HepG2 (cell line): ENCODE measurements around the gene SLC2A5. TPM values are rescaled to one million over a fixed set of nuclear protein-coding genes. Genes with fewer than 3 reads are reported as not detected.

Source experiments
- BRD4 ChIP-seq: sonication (generic); formaldehyde crosslinking; IDR thresholded peaks from 2 replicates; pipeline ENCODE4 v1.4.0; 2020; ENCODE audit warnings: missing genetic modification reagents
- CBX2 ChIP-seq, 2 experiments: fragments of 200-600 bp in 1 of 2; sonication (generic); formaldehyde crosslinking in 1 of 2; IDR thresholded peaks; 2 replicates each; pipeline versions ENCODE4 v1.7.0 to v1.8.1; 2018 to 2022; ENCODE audit warnings: low read depth in 2 of 2, low read length in 1 of 2, mild to moderate bottlenecking in 1 of 2, missing genetic modification reagents in 1 of 2
- IRX3 ChIP-seq: sonication (generic); formaldehyde crosslinking; IDR thresholded peaks from 2 replicates; pipeline ENCODE4 v1.8.1; 2023; ENCODE audit warnings: mild to moderate bottlenecking, low read depth, missing genetic modification reagents, borderline replicate concordance
- KDM6A ChIP-seq: IDR thresholded peaks from 2 replicates; pipeline ENCODE4 v1.6.1; 2016; ENCODE audit warnings: low read depth
- MIXL1 ChIP-seq: IDR thresholded peaks from 2 replicates; pipeline ENCODE4 v1.6.1; 2016
- NONO ChIP-seq, 2 experiments: fragments of 450-650 bp in 1 of 2; sonication (generic) in 1 of 2; formaldehyde crosslinking in 1 of 2; IDR thresholded peaks in 1 of 2; conservative IDR thresholded peaks in 1 of 2; 2 replicates each; pipeline versions ENCODE4 v1.6.1 to v1.8.0; 2017 to 2022; ENCODE audit warnings: mild to moderate bottlenecking in 1 of 2, missing genetic modification reagents in 1 of 2, moderate library complexity in 1 of 2
- ZIK1 ChIP-seq: sonication (generic); formaldehyde crosslinking; IDR thresholded peaks from 2 replicates; pipeline ENCODE4 v1.5.0; 2020; ENCODE audit warnings: mild to moderate bottlenecking, low read depth, missing genetic modification reagents, borderline replicate concordance
- ZNF160 ChIP-seq: sonication (generic); formaldehyde crosslinking; IDR thresholded peaks from 2 replicates; pipeline ENCODE4 v1.8.0; 2022; ENCODE audit warnings: mild to moderate bottlenecking, inconsistent platforms, missing genetic modification reagents
- ZNF232 ChIP-seq: sonication (generic); formaldehyde crosslinking; IDR thresholded peaks from 2 replicates; pipeline ENCODE4 v1.4.0; 2020; ENCODE audit warnings: missing genetic modification reagents, borderline replicate concordance
- ZNF34 ChIP-seq: sonication (generic); formaldehyde crosslinking; IDR thresholded peaks from 2 replicates; pipeline ENCODE4 v1.4.0; 2020; ENCODE audit warnings: mild to moderate bottlenecking, missing genetic modification reagents, borderline replicate concordance
- ZNF616 ChIP-seq: sonication (generic); formaldehyde crosslinking; IDR thresholded peaks from 2 replicates; pipeline ENCODE4 v1.5.0; 2020; ENCODE audit warnings: low read depth, mild to moderate bottlenecking, missing genetic modification reagents
- ZNF720 ChIP-seq: sonication (generic); formaldehyde crosslinking; IDR thresholded peaks from 2 replicates; pipeline ENCODE4 v1.4.0; 2020; ENCODE audit warnings: missing genetic modification reagents
- polyA plus RNA-seq, 8 experiments: library from polyadenylated mRNA; depleted of rRNA in 3 of 8; stranded (reverse) in 7 of 8; unstranded in 1 of 8; fragments of >200 nt; fragmentation: Illumina TruSeq in 4 of 8; extraction: Trizol in 4 of 8; gene quantifications; 2 replicates each; pipeline versions ENCODE4 v1.2.1 to v1.2.3, GENCODE V29; 2011 to 2016; ENCODE audit warnings: low read depth in 4 of 8, missing spikeins in 1 of 8, mixed read lengths in 1 of 8; ENCODE audit not compliant: insufficient read depth in 1 of 8
- total RNA-seq, 5 experiments: library from RNA; depleted of rRNA; stranded (reverse); fragments of >200 nt; fragmentation: Illumina TruSeq; extraction: Trizol; gene quantifications; 2 replicates each; pipeline ENCODE4 v1.2.3, GENCODE V29; 2016; ENCODE audit warnings: low read depth in 1 of 5
- TF ChIP-seq, protein P1 (sequence below): sonication (generic); formaldehyde crosslinking; IDR thresholded peaks from 2 replicates; pipeline ENCODE4 v1.9.0; 2021; ENCODE audit warnings: missing genetic modification reagents, borderline replicate concordance
- TF ChIP-seq, protein P2 (sequence below): sonication (generic); formaldehyde crosslinking; IDR thresholded peaks from 2 replicates; pipeline ENCODE4 v1.5.0; 2020; ENCODE audit warnings: missing genetic modification reagents
- TF ChIP-seq, protein P3 (sequence below): sonication (generic); formaldehyde crosslinking; IDR thresholded peaks from 2 replicates; pipeline ENCODE4 v1.9.0; 2021; ENCODE audit warnings: missing genetic modification reagents, mild to moderate bottlenecking, borderline replicate concordance
- TF ChIP-seq, protein P4 (sequence below): sonication (generic); formaldehyde crosslinking; IDR thresholded peaks from 2 replicates; pipeline ENCODE4 v1.4.0; 2020; ENCODE audit warnings: missing genetic modification reagents

The SLC2A5 gene
- total and polyA plus RNA-seq, 2 of the 13 experiments (the other 11 are each of a cell fraction or from before 2014, with no cell fraction given) = 0.04 to 0.54 TPM

DNA sequence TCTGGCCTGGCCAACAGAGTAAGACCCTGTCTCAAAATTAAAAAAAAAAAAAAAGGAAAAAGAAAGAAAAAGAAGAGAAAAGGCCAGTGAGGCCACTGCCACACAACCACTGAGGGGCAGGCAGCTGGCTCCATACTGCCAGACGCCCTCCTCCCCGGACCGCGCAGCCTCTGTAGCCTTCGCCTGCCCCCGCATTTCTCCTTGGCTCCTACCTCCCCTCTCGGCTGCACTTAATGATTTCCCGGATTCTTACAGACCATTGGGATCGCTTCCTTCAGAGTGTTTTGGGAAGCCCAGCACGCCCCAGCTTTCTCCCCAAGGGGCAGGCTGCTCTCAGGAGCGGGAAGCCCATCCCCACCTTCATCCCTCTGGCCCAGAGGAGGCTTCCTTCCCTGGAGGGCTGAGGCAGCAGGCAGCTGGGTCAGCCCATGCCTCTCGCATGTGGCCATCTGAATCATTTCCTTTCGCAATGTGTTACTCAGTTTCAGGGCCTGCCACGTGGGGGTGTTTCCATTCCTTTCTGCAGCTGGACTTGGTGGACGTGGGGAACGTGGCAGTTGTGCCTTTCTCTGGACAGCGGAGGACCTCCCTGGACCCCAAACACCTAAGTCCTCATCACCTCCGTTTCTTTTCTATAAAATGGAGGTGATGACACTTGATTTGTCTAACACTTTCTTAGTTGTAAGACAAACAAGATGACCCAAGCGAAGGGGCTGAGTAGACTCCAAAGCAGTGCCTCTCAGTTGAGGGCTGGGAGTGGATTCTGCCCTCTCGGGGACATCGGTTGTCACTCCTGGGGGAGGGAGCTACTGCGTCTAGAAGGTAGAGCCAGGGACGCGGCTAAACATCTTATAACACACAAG, 2.3 kb downstream of the SLC2A5 start (continued):
- TF ChIP-seq, protein P1, sequence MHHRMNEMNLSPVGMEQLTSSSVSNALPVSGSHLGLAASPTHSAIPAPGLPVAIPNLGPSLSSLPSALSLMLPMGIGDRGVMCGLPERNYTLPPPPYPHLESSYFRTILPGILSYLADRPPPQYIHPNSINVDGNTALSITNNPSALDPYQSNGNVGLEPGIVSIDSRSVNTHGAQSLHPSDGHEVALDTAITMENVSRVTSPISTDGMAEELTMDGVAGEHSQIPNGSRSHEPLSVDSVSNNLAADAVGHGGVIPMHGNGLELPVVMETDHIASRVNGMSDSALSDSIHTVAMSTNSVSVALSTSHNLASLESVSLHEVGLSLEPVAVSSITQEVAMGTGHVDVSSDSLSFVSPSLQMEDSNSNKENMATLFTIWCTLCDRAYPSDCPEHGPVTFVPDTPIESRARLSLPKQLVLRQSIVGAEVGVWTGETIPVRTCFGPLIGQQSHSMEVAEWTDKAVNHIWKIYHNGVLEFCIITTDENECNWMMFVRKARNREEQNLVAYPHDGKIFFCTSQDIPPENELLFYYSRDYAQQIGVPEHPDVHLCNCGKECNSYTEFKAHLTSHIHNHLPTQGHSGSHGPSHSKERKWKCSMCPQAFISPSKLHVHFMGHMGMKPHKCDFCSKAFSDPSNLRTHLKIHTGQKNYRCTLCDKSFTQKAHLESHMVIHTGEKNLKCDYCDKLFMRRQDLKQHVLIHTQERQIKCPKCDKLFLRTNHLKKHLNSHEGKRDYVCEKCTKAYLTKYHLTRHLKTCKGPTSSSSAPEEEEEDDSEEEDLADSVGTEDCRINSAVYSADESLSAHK (CRISPR knock-in tag) = no peak
- TF ChIP-seq, protein P2, sequence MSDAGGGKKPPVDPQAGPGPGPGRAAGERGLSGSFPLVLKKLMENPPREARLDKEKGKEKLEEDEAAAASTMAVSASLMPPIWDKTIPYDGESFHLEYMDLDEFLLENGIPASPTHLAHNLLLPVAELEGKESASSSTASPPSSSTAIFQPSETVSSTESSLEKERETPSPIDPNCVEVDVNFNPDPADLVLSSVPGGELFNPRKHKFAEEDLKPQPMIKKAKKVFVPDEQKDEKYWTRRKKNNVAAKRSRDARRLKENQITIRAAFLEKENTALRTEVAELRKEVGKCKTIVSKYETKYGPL (CRISPR knock-in tag) = no peak
- TF ChIP-seq, protein P3, sequence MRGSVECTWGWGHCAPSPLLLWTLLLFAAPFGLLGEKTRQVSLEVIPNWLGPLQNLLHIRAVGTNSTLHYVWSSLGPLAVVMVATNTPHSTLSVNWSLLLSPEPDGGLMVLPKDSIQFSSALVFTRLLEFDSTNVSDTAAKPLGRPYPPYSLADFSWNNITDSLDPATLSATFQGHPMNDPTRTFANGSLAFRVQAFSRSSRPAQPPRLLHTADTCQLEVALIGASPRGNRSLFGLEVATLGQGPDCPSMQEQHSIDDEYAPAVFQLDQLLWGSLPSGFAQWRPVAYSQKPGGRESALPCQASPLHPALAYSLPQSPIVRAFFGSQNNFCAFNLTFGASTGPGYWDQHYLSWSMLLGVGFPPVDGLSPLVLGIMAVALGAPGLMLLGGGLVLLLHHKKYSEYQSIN (CRISPR knock-in tag) = no peak
- TF ChIP-seq CBX2 (IDR thresholded peaks at IDR 0.05; ENCODE audit: low read depth, low read length) (no peak), CBX2 (CRISPR knock-in tag; IDR thresholded peaks at IDR 0.05; ENCODE audit: low read depth) (no peak), ZNF34 (CRISPR knock-in tag) (no peak), BRD4 (CRISPR knock-in tag) (no peak), ZNF232 (CRISPR knock-in tag) (0 out of 2 replicates have a peak, but pooled peaks have one; percentile 75), ZIK1 (CRISPR knock-in tag) (0 out of 2 replicates have a peak, but pooled peaks have one; percentile 42), MIXL1 (0 out of 2 replicates have a peak, but pooled peaks have one; percentile 51), ZNF160 (CRISPR knock-in tag) (no peak), NONO (IDR thresholded peaks at IDR 0.05) (no peak), NONO (CRISPR knock-in tag; conservative IDR thresholded peaks at IDR 0.05) (no peak), ZNF616 (CRISPR knock-in tag) (no peak), KDM6A (no peak), ZNF720 (no peak), IRX3 (CRISPR knock-in tag) (no peak)
- TF ChIP-seq, protein P4, sequence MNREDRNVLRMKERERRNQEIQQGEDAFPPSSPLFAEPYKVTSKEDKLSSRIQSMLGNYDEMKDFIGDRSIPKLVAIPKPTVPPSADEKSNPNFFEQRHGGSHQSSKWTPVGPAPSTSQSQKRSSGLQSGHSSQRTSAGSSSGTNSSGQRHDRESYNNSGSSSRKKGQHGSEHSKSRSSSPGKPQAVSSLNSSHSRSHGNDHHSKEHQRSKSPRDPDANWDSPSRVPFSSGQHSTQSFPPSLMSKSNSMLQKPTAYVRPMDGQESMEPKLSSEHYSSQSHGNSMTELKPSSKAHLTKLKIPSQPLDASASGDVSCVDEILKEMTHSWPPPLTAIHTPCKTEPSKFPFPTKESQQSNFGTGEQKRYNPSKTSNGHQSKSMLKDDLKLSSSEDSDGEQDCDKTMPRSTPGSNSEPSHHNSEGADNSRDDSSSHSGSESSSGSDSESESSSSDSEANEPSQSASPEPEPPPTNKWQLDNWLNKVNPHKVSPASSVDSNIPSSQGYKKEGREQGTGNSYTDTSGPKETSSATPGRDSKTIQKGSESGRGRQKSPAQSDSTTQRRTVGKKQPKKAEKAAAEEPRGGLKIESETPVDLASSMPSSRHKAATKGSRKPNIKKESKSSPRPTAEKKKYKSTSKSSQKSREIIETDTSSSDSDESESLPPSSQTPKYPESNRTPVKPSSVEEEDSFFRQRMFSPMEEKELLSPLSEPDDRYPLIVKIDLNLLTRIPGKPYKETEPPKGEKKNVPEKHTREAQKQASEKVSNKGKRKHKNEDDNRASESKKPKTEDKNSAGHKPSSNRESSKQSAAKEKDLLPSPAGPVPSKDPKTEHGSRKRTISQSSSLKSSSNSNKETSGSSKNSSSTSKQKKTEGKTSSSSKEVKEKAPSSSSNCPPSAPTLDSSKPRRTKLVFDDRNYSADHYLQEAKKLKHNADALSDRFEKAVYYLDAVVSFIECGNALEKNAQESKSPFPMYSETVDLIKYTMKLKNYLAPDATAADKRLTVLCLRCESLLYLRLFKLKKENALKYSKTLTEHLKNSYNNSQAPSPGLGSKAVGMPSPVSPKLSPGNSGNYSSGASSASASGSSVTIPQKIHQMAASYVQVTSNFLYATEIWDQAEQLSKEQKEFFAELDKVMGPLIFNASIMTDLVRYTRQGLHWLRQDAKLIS (CRISPR knock-in tag) = no peak
